NCI-H1417 (cell line): Measurements from ENCODE around the gene ZNF280A.
A peak's percentile ranks its signal among the peaks of the same experiment; 100 is the strongest.

Experiments used
- DNase-seq, 3 experiments: peaks; one replicate each; lab custom pipeline; 2025; lab: John Stamatoyannopoulos, UW

ZNF280A gene, protein sequence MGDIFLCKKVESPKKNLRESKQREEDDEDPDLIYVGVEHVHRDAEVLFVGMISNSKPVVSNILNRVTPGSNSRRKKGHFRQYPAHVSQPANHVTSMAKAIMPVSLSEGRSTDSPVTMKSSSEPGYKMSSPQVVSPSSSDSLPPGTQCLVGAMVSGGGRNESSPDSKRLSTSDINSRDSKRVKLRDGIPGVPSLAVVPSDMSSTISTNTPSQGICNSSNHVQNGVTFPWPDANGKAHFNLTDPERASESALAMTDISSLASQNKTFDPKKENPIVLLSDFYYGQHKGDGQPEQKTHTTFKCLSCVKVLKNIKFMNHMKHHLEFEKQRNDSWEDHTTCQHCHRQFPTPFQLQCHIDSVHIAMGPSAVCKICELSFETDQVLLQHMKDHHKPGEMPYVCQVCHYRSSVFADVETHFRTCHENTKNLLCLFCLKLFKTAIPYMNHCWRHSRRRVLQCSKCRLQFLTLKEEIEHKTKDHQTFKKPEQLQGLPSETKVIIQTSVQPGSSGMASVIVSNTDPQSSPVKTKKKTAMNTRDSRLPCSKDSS

GRCh38 chr22:22520020-22520656 is at the start of gene ZNF280A:
Gene ZNF280A, minus strand, starts transcription at chr22:22520270. Its CDS starts 4,640 bp downstream, at chr22:22515630.
- DNase-seq: no peak

GRCh38 chr22:22569218-22569617 is 49.1 kb upstream of the ZNF280A start:
- DNase-seq: no peak

- DNase-seq: no peak
Measured at GRCh38 chr22:22565981-22566380, 45.9 kb upstream of the ZNF280A start.

GRCh38 chr22:22558972-22559603 is 39.0 kb upstream of the ZNF280A start, which contains the start of gene PRAME:
Gene PRAME, minus strand, starts transcription at chr22:22559265. Its CDS starts 2,433 bp downstream, at chr22:22556832.
- peak in 2 of 3 experiments; percentile 10 to 60 for DNase-seq

DNA sequence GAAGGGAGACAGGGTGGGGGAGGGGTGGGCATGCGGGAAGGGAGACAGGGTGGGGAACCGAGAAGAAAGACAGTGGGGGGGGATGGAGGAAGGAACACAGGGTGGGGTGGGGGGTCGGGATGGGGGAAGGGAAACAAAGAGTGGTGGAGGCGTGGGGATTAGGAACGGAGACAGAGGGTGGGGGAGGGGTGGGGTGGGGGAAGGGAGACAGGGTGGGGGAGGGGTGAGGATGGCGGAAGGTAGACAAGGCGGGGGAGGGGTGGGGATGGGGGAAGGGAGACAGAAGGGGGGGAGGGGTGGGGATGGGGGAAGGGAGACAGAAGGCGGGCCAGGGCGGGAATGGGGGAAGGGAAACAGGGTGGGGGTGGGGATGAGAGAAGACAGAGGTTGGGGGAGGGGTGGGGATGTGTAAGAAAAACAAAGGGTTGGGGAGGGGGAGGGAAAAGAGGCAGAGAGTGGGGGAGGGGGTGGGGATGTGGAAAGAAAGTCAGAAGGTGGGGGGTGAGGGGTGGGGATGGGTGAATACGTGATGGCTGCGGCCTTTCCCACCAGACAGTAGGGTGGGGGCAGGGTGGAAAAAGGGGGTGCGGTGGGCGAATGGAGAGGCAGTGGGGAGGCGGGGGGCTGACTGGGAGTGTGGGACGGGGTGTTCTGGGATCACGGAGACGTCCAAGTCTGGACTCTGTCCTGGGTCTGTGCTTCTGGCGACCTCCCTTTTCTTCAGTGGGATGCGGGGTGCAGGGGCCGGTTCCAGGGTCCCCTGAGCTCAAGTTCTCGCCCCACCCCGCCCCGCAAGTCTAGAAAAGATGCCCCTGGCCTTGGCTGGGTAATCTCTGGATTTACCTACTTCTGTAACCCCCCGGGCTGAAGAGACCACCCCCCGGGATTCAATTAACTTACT is 38.3 kb upstream of the ZNF280A start:
- no peak for DNase-seq

- DNase-seq: peak in 1 of 3 experiments; percentile 6
Measured at GRCh38 chr22:22556995-22557925, 37.2 kb upstream of the ZNF280A start.

DNA sequence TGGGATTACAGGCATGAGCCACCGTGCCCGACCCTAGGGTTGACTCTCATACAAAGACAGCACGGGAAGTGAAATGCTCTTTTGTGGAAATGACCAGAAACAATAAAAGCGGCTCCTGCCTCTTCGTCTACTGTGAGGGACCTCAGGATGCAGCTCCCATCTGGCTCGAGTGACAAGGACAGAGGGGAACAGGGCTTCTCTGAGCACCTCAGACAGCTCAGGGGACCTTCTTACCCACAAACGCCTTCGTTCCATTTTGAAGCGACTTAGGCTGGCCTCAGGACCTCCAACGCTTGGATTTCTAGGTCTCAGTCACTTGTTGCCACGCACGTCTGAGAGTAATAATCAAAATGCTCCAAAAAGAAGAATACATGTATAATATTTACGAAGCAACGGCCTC is 36.5 kb upstream of the ZNF280A start:
- no peak for DNase-seq

- DNase-seq: no peak
Measured at GRCh38 chr22:22555596-22555995, 35.5 kb upstream of the ZNF280A start.

GRCh38 chr22:22554587-22555284 is 34.7 kb upstream of the ZNF280A start:
- no peak for DNase-seq

GRCh38 chr22:22553735-22554586 is 33.9 kb upstream of the ZNF280A start:
- no peak for DNase-seq

DNA sequence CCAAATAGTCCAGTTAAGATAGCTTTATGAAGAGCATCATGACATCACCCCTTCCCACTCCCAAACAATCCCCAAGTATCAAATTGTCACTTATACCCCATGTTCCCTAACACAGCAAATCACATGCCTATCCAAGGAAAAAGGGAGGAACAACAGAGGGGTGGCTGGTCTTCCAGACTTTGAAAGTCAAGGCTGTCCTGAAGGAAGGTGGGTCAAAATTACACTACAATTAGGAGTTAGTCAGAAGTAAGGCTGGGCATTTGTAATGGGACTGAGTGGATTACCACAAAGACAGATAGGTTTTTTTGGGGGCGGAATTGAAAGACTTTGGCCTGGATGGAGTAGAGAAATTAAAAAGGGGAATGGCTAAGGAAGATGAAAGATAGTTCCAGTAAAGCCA is 33.1 kb upstream of the ZNF280A start:
- no peak for DNase-seq

- peak in 1 of 3 experiments; percentile 11 for DNase-seq
Measured at GRCh38 chr22:22552630-22553029, 32.6 kb upstream of the ZNF280A start.

DNA sequence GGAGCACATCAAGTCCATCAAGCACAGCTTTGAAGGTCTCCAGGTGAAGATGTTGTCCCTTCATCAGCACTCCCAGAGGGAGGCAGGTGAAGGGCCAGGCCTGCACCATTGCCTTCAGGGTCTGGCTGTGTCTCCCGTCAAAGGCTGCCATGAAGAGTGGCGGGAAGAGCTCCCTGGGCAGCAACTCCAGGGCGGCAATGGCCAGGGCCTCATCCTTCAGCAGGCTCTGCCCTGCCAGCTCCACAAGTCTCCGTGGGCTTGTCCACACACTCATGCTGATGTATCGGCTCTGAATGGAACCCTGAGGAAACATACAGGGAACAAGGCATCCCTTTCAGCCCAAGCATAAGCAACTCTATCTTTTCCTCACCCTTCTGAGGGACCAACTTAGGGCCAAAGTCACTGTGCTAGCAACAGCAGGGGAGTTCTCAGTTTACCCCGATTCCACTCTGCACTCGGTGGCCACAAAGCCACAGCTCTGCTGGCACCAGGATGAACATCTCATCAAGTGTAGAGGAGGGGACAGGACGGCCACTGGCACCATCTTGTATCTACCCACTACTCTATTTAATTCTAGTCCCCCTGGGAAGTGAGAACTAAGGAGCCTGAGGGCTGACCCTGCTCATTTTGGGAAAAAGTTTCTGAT is 30.8 kb upstream of the ZNF280A start:
- peak in 1 of 3 experiments; percentile 35 for DNase-seq

DNA sequence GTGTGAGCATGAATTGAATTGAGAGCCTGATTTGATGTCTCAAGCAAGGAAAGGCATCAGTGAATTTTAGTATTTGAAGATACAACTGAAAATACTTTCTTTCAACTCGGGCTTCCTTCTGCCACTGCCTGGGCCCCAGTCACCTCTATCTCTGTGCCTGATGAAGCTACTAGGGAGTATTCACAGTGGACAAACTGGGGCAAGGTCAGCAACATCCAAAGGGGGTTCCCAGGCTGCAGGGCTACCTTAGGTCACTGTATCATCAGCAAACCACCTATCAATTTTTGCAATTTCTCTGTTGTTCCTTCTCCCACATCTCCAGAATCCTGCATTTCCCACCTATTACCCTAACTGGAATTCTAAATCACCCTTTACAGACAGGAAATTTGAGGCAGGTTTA is 28.8 kb upstream of the ZNF280A start:
- no peak for DNase-seq

DNA sequence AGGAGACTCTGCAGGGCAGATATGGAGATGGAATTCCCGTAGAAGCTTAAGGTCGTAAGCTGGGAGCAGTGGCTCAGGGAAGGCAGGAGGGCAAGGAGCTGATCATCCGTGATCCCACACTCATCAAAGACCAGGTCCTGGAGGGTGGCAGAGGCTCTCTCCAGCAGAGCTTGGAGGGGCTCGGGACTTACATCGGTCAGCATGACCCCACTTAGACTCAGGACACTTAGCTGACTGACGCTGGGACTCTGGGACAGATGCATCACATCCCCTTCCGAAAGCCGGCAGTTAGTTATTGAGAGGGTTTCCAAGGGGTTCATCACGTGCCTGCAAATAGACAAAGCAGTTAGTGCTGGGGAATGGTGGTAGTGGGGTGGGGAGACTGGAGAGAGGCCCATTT is 28.2 kb upstream of the ZNF280A start:
- peak in 1 of 3 experiments; percentile 64 for DNase-seq

DNA sequence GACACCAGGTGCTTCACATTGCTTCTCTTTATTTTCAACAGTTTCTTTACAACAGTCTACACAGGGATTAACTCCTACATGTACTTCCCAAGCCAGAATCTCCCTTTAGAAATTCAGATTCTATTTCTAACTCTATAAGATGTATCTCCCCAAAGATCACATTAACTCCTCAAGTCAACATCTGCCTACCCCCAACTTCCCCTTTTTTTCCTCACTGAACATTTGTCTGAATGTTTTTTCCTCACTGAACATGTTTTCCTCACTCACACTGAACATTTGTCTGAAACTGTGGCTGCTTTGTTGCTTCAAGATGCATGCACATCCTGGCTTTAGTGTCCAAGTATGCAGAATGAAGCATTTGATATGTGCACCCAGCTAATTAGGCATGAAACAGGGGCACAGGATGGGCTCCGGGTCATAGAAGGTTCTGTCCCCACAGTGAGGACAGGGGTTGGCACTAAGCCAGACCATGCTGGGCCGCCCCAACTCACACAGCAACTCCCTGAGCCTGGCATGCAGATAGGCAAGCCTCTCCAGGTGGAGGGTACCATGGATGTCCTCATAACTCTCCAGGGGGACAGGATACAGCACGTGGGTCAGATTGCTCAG is 27.7 kb upstream of the ZNF280A start:
- DNase-seq: peak in 1 of 3 experiments; percentile 64

DNA sequence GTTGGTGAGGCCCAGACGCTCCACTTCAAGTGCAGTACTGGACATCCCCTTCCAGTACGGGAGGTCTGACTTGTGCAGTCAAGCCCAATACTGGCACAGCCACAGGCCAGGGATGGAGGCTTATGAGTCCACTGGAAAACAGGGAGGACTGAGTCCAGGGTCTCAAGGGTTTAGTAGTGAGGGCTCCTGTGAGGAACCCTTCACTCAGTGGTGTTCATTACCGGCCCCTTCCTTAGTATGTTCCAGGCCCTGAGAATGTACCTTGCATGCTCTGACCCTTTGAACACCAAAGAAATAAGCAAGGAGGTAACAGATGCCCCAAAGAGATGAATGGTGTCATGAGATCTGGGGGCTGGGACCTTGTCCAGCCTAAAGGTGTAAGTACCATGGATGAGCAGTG is 27.2 kb upstream of the ZNF280A start:
- DNase-seq: no peak

DNA sequence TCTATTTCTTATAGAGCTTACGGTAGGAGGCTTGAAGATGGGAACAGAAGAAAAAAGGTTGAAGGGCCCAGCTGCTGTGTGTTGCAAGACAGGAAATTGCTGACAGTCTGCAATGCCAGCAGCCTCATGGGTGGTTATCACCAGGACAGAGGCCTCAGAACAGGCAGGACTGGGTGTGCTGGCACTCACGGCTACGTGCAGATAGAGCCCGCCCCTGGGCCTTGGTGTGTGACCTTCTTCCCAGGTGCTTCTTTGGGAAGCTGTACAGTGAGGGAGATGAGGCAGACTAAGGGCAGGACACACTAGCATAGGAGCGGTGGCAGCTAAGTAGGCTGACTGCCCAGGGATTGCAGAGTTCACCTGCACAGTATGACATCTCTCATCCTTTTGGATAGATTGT is 26.4 kb upstream of the ZNF280A start:
- no peak for DNase-seq
